ENCODE data around the gene FNDC3A.

GRCh38 chr13:49071341-49071937 lies 95.7 kb downstream of the FNDC3A start:
- no peak for TF ChIP-seq TAF1 (IDR thresholded peaks at IDR 0.05; ENCODE audit: control insufficient read depth, extremely low read depth, insufficient read depth, low read length, severe bottlenecking)
- TF ChIP-seq PHTF2 (CRISPR knock-in tag; IDR thresholded peaks at IDR 0.05): no peak
- TF ChIP-seq FOXP4 (CRISPR knock-in tag; IDR thresholded peaks at IDR 0.05; ENCODE audit: borderline replicate concordance): no peak
- TF ChIP-seq, protein P1, sequence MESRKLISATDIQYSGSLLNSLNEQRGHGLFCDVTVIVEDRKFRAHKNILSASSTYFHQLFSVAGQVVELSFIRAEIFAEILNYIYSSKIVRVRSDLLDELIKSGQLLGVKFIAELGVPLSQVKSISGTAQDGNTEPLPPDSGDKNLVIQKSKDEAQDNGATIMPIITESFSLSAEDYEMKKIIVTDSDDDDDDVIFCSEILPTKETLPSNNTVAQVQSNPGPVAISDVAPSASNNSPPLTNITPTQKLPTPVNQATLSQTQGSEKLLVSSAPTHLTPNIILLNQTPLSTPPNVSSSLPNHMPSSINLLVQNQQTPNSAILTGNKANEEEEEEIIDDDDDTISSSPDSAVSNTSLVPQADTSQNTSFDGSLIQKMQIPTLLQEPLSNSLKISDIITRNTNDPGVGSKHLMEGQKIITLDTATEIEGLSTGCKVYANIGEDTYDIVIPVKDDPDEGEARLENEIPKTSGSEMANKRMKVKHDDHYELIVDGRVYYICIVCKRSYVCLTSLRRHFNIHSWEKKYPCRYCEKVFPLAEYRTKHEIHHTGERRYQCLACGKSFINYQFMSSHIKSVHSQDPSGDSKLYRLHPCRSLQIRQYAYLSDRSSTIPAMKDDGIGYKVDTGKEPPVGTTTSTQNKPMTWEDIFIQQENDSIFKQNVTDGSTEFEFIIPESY (CRISPR knock-in tag; IDR thresholded peaks at IDR 0.05): no peak
- TF ChIP-seq GATAD2B (IDR thresholded peaks at IDR 0.05; ENCODE audit: borderline replicate concordance): no peak
- TF ChIP-seq HBP1 (CRISPR knock-in tag; IDR thresholded peaks at IDR 0.05): no peak
- TF ChIP-seq SMC3 (conservative IDR thresholded peaks at IDR 0.05; ENCODE audit: insufficient read depth, low read depth, low read length): no peak
- TF ChIP-seq, protein P2, sequence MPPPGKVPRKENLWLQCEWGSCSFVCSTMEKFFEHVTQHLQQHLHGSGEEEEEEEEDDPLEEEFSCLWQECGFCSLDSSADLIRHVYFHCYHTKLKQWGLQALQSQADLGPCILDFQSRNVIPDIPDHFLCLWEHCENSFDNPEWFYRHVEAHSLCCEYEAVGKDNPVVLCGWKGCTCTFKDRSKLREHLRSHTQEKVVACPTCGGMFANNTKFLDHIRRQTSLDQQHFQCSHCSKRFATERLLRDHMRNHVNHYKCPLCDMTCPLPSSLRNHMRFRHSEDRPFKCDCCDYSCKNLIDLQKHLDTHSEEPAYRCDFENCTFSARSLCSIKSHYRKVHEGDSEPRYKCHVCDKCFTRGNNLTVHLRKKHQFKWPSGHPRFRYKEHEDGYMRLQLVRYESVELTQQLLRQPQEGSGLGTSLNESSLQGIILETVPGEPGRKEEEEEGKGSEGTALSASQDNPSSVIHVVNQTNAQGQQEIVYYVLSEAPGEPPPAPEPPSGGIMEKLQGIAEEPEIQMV (tag; conservative IDR thresholded peaks at IDR 0.05; ENCODE audit: low read depth): no peak
- TF ChIP-seq CEBPB (tag; IDR thresholded peaks at IDR 0.05): no peak
- TF ChIP-seq TBL1XR1 (IDR thresholded peaks at IDR 0.05; ENCODE audit: low read length in 2 of 2): no peak
- TF ChIP-seq PREB (CRISPR knock-in tag; IDR thresholded peaks at IDR 0.05): no peak
- TF ChIP-seq, protein P3, sequence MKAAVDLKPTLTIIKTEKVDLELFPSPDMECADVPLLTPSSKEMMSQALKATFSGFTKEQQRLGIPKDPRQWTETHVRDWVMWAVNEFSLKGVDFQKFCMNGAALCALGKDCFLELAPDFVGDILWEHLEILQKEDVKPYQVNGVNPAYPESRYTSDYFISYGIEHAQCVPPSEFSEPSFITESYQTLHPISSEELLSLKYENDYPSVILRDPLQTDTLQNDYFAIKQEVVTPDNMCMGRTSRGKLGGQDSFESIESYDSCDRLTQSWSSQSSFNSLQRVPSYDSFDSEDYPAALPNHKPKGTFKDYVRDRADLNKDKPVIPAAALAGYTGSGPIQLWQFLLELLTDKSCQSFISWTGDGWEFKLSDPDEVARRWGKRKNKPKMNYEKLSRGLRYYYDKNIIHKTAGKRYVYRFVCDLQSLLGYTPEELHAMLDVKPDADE (conservative IDR thresholded peaks at IDR 0.05; ENCODE audit: control insufficient read depth, low read depth, low read length): no peak
- no peak for TF ChIP-seq NFE2L1 (tag; IDR thresholded peaks at IDR 0.05; ENCODE audit: borderline replicate concordance, low read depth)
- TF ChIP-seq CTCF (IDR thresholded peaks at IDR 0.05 in 2 of 3, conservative IDR thresholded peaks at IDR 0.05 in 1 of 3; ENCODE audit: insufficient read depth in 2 of 3, low read depth in 1 of 3, low read length in 3 of 3): no peak
